Neural progenitor cell (in vitro differentiated cells): ENCODE results near the gene SLC24A4.

ENCODE experiments used
- CTCF ChIP-seq: fragments of 200-600 bp; sonication (generic); IDR thresholded peaks from 2 replicates; pipeline ENCODE4 v1.5.1; 2017; ENCODE audit warnings: antibody characterized with exemption, mild to moderate bottlenecking
- EZH2 ChIP-seq: fragments of 200-600 bp; sonication (generic); IDR thresholded peaks from 2 replicates; pipeline ENCODE4 v1.6.1; 2017; ENCODE audit warnings: antibody characterized with exemption, mild to moderate bottlenecking, moderate library complexity

- TF ChIP-seq CTCF (no peak), EZH2 (no peak)
Measured at GRCh38 chr14:92461891-92462290, 138.9 kb downstream of the SLC24A4 start.
